ENCODE measurements around the gene MOB2.

Gene MOB2

DNA sequence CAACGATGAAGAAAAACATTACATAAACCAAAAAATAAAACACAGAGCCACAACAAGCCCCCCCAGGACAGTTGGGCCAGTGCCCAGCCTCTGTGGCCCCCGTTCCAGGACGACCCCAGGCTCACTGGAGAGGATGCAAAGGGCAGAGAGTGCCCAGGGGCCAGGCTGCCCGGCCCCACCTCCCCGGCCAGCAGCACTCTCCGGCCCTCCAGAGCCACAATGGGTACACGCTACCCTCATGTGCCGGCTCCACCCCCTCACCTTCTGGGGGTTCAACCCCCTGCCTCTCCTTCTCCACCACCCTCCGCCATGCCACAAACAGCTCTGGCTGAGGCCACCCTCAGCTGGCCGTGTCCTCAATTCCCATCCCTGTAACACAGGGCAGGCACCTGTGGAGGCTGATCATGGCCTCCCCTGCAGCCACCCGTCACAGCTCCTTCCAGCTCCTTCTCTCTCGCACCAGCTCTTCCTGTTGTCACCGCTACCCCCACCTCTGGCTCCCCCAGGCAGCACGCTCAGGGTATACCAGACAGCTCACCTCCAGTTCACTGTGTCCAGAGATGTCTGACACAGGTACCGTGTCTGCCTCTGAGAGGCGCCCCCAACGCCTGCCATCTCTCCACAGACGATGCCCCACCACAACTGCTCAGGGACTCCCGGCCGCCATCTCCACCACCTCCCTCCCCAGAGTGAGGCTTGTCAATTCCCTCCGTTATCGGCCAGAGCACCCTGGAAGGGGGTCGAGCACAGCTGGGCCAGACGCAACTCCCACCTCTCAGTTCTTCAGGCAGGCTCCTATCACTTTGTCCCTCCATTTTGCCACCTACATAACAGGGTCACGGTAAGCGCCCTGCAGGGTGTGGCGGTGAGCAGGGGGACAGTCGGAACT, 30.8 kb upstream of the MOB2 start:
- H3K27me3 ChIP-seq (ENCODE audit: low read length), result no peaks in the 10 kb centered on the region
- H4K20me1 ChIP-seq (ENCODE audit: low read depth, low read length), result peaks cover 6% of the 10 kb centered on the region; the same call in 1 of the 2 replicates
- peaks cover 32% of the 10 kb centered on the region for H3F3A ChIP-seq (ENCODE audit: insufficient read depth)
- H3K9ac ChIP-seq (ENCODE audit: low read length), result no peak overlapping the region
- H3K36me3 ChIP-seq (ENCODE audit: low read length), result no peaks in the 10 kb centered on the region
- H3K27ac ChIP-seq (ENCODE audit: low read depth, low read length), result no peak overlapping the region
- H2AFZ ChIP-seq (ENCODE audit: low read depth, low read length, severe bottlenecking), result no peak overlapping the region
- no peak overlapping the region for H3K4me2 ChIP-seq (ENCODE audit: low read depth, low read length, poor library complexity, severe bottlenecking)
- TF ChIP-seq EZH2phosphoT487 (conservative IDR thresholded peaks at IDR 0.05; ENCODE audit: low read length), result no peak
- no peak for TF ChIP-seq CTCF (IDR thresholded peaks at IDR 0.05; ENCODE audit: insufficient read depth, low read length, poor library complexity, severe bottlenecking)
- H3K4me3 ChIP-seq (ENCODE audit: insufficient read depth, low read length, poor library complexity, severe bottlenecking), result no peak overlapping the region
- peaks cover 35% of the 10 kb centered on the region; the same call in 1 of the 2 replicates for H3K79me2 ChIP-seq (ENCODE audit: insufficient read depth, low read length)
- no peaks in the 10 kb centered on the region for H3K9me3 ChIP-seq (ENCODE audit: insufficient read depth, low read length)
- H3K9me2 ChIP-seq (replicated peaks; ENCODE audit: insufficient read depth, low read length), result no peaks in the 10 kb centered on the region

DNA sequence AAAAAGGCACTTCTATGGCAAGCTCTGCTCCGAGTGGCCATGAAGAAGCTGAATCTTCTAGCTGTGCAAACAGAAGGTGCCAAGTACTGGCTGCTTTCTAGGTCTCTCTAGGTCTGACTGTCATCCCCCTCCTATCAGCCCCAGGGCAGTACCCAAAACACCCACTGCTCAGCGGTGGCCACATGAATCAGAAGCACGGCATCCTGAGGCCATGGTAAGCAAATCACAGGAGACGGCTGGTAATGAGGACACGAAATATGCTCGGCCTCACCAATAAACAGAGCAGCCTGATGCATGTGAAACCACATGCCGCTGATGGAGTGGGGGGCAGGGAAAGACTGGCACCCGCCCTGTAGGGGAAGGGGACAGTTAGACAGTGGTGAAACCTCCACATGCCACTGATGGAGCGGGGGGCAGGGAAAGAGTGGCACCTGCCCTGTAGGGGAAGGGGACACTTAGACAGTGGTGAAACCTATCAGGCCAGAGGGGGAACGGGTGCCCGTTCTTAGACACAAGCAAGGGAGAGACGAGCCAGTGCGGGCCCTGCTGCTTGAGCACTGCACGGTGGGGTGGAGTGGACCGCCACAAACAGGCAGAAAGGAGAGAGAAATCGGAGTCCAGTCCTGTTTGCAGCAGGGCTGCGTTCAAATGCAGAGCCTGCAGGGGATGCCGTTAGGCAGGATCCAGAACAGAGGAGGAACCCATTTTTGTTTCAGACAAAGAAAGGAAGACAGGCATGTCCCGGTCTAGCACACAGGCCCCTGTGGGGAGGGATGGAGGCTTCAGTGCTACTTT, 29.9 kb upstream of the MOB2 start:
- Histone ChIP-seq H3K27ac (ENCODE audit: low read depth, low read length) (no peak overlapping the region), H3K4me2 (ENCODE audit: low read depth, low read length, poor library complexity, severe bottlenecking) (no peak overlapping the region), H2AFZ (ENCODE audit: low read depth, low read length, severe bottlenecking) (no peak overlapping the region), H3K27me3 (ENCODE audit: low read length) (no peaks in the 10 kb centered on the region), H4K20me1 (ENCODE audit: low read depth, low read length) (peaks cover 6% of the 10 kb centered on the region; the same call in 1 of the 2 replicates), H3K9ac (ENCODE audit: low read length) (no peak overlapping the region), H3K79me2 (ENCODE audit: insufficient read depth, low read length) (peaks cover 33% of the 10 kb centered on the region; the same call in 1 of the 2 replicates), H3K4me3 (ENCODE audit: insufficient read depth, low read length, poor library complexity, severe bottlenecking) (no peak overlapping the region), H3K9me2 (replicated peaks; ENCODE audit: insufficient read depth, low read length) (no peaks in the 10 kb centered on the region), H3K36me3 (ENCODE audit: low read length) (no peaks in the 10 kb centered on the region), H3K9me3 (ENCODE audit: insufficient read depth, low read length) (no peaks in the 10 kb centered on the region), H3F3A (ENCODE audit: insufficient read depth) (peaks cover 27% of the 10 kb centered on the region)
- no peak for TF ChIP-seq CTCF (IDR thresholded peaks at IDR 0.05; ENCODE audit: insufficient read depth, low read length, poor library complexity, severe bottlenecking)
- TF ChIP-seq EZH2phosphoT487 (conservative IDR thresholded peaks at IDR 0.05; ENCODE audit: low read length), result no peak

- H3K36me3 ChIP-seq (ENCODE audit: low read length), result no peaks in the 10 kb centered on the region
- peaks cover 6% of the 10 kb centered on the region; the same call in 1 of the 2 replicates for H4K20me1 ChIP-seq (ENCODE audit: low read depth, low read length)
- no peak overlapping the region for H3K27ac ChIP-seq (ENCODE audit: low read depth, low read length)
- H3K4me3 ChIP-seq (ENCODE audit: insufficient read depth, low read length, poor library complexity, severe bottlenecking), result no peak overlapping the region
- no peak overlapping the region for H3K4me2 ChIP-seq (ENCODE audit: low read depth, low read length, poor library complexity, severe bottlenecking)
- H3F3A ChIP-seq (ENCODE audit: insufficient read depth), result peaks cover 16% of the 10 kb centered on the region
- no peaks in the 10 kb centered on the region for H3K27me3 ChIP-seq (ENCODE audit: low read length)
- peaks cover 33% of the 10 kb centered on the region; the same call in 1 of the 2 replicates for H3K79me2 ChIP-seq (ENCODE audit: insufficient read depth, low read length)
- no peak overlapping the region for H2AFZ ChIP-seq (ENCODE audit: low read depth, low read length, severe bottlenecking)
- H3K9me3 ChIP-seq (ENCODE audit: insufficient read depth, low read length), result no peaks in the 10 kb centered on the region
- no peaks in the 10 kb centered on the region for H3K9me2 ChIP-seq (replicated peaks; ENCODE audit: insufficient read depth, low read length)
- TF ChIP-seq EZH2phosphoT487 (conservative IDR thresholded peaks at IDR 0.05; ENCODE audit: low read length), result no peak
- TF ChIP-seq CTCF (IDR thresholded peaks at IDR 0.05; ENCODE audit: insufficient read depth, low read length, poor library complexity, severe bottlenecking), result peak; percentile 98
- H3K9ac ChIP-seq (ENCODE audit: low read length), result no peak overlapping the region
These were observed 28.8 kb upstream of the MOB2 start for GRCh38 chr11:1515082-1516060.
